Iris pigment epithelial cell (primary cell): ENCODE results near the gene KLF7.

ENCODE experiments used
- DNase-seq: peaks from one replicate; pipeline ENCODE4 v3.0.0-alpha.2; 2011; ENCODE audit warnings: low read depth

Gene KLF7

DNA sequence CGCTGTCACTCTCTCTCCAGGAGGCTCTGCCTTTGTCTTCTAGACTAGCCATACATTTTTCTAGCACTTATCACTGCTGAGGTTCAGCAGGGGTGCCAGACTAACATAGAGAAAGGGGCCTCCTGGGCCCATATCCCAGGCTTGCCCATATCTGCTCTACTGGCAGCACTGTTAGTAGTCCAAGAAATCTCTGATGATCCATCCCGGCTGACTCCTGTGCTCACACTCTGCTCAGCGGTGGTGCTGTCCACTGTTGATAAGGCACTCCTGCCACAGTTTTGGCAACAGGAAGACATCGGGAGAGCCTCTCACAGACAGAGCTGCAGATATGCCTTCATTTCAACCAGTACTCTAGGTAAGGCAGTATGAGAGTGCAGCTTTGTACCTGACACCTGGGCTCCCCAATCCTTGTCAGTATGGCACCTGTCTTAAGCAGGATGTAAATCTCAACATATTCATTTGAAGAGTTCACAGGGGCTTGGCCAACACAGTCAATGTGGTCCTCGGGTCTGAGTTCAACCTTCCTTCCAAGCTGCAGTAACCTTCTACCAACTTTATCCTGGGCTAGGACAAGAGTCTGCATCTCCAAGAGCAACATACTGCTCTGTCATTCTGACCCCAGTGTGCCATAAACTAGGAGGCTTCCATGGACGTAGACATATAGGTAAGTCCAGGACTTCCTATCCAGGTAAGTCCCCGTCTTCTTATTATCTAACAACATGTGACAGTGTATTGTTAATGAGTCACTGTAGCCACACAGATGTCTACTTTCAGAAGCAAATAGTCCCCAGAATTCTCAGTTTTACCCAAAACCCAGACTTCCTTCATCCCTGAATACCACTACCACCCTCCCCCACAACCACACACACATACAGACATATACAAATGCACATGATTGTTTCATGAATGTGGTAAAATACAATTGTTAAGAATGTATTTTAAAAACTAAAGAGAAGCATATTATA is 16.2 kb downstream of the KLF7 start:
- no peak for DNase-seq

DNA sequence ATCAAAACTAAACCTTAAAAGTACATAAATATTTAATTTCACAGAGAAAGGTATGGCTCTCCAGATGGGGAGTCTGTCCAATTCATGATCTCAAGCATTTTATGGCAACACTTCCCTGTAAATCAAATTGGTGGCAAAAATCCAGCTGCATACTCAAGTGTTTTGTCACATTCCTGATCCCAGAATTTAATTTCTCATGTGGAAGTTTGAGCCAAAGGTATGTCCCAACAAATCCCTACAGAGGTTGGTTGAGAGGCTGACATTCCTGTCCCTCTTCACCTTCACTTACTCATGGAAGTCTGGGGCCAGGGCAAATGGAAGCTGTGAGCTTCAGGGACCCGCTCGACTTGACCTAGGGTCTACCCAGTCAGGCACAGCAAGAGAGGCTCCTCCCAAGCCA is 17.7 kb downstream of the KLF7 start:
- DNase-seq = peak; percentile 56

DNA sequence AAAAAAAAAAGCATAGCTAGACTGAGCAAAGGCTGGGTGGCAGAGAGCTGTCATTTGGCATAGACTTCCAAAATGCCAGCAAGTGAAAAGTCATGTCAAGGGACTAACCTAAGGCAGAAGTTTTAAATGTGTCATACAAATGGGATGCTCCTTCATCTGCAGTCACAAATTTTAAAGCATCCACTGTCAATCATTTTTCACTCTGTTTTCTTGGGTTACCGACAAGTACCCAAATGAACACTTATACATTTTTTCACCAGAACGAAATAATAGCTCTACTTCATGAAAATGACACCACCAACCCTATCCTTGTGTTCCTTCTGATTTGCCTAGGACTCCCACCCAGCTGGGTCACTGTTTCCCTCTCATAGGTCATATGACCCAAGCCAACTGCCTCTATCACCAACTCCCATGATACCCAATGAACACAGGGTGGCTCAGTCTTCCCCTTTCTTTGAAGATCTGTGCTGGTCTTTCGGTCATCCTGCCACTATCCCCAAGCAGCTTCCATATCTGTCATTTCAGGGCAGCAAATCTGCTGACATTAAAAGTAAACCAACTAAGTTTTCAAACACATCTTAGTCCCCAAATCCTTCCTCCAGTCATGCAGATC is 21.5 kb downstream of the KLF7 start:
- no peak for DNase-seq

DNA sequence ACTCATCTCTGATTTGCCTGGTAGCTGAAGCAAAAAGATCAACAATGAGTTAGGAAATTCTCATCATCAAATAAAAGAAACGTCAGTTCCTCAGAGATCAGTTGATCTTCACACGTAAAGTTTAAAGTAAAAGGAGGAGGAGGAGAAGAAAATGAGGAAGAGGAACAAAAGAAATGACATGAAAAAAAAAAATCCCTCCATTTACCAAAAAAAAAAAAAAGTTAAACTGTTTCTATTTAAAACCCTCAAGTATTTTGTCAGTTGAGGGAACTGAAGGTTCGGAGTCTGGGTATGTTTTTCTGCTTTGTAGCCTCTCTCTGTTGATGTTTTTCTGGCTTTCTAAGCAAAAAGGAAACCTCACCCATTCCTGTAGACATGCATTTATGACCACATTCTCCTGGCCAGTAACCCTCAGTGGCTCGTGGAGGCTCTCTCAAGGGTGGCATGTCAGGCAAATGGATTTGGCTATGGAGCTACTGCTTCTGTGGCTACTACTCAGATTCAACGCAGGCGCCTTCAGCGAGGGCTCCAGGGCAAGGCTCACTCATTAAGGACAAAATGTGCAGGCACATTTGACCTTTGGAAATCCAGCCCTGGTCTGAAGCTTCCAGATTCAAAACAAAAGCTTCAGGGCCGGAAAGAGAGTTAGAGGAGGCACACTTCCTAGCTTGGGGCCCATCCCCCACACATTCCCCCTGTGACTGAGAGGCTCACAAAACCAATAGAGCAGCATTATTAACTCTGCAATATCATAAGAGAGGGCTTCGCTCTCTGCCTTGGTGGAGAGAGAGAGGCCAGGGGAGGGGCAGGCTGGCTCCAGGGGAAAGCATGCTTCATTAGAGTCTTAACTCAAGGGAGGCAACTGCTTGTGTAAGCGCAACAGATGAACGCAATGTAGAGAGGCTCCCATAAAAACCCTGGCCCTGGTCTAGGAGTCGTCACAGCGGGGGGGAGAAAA is 22.3 kb downstream of the KLF7 start:
- peak; percentile 82 for DNase-seq

DNA sequence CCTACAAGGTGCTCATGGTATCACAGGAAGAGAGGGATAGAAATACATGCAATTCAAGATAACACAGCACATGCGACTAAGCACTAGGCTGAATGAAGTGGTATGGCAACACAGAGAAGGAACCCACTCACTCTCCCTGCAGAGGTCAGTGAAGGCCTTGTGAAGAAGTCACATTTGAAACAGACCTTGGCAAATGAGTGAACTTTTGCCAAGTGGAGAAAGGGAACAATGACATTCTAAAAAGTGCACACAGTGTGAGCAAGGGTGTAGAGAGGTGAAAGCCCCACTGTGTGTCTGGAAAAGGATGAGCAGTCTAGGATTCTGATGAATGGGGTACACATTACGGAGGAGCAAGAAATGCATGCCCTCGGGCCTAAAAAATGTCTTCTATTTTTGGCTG is 23.3 kb downstream of the KLF7 start:
- no peak for DNase-seq

DNA sequence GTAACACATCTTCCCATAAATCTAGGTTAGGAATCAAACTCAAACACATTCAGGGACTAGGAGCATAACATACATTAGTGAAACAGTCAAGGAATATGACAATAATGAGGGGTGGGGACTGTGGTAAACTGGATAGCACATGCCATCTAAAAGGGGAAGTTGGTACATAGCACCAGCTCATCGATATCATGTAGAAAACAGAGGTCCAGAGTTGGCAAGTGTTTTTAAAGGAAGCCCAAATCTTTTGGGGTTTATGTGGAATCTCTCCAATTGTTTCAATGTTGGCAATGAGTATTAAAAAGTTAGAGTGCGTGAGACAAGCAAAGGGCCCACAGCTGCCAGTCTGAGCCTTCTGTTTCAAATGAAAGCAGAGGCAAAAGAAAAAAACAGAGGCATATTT is 24.4 kb downstream of the KLF7 start:
- DNase-seq = no peak

DNA sequence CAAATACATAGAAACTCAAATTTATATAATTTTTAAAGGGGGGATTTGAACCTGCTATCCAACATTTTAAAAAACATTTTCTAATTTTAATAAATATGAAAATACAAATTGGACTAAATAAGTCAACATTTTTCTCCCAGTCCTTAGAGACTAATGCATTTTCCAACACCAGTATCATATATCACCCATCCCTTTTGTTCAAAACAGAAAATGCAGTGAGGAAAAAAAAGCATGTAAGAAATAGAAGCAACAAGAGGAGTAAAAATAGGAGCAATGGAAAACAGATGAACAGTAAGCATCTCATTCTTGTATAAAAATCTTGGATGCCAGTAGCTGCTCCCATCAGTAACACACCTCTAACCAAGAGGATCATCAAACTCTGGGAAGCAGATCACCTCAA is 25.5 kb downstream of the KLF7 start:
- no peak for DNase-seq

DNA sequence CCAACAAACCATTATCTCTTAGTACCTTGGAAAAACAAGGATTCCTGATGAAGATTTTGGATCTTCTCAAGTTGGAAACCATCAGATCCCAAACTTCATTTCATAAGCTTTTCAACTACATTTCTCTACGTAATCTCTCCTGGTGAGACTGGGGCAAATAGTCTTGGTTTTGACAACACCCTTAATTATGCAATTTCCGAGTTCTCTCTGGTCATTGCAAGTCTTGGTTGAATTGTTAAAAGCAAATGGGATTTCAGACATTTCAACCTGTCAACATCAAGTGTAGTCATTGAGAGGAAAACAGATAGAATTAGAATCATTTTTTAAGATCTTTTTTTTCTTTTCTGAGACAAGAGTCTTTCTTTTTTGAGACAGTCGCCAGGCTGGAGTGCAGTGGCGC is 26.2 kb downstream of the KLF7 start:
- no peak for DNase-seq

DNA sequence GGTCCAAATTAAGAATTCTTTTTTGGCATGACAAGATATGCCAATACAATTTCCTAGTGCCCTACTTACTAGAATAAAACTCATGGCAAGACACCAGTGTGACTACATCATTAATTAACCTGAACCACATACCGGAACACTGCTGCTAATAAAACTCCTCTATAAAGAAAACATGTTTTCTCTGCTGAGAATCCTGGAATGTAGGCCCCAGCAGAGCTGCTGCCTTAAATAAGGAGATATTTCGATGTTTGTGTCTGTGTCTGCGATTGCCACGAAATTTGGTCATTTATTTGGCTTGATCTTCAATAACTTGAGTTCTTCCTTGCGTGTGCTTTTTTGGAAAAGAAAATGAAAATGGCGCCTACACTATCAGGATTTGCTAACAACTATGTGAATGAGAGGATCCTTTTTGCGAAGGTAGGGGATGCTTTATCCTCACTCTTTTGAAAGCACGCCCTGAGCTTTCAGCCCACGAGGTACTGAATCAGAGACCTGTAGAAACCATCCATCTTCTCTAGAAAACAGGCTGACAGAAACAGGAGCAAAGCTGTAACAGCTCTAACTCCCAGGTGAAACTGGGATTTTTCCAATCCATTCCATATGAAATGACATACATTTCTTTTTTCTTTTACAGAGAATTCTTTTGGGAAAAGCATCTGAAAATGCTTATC is 27.0 kb downstream of the KLF7 start:
- no peak for DNase-seq

DNA sequence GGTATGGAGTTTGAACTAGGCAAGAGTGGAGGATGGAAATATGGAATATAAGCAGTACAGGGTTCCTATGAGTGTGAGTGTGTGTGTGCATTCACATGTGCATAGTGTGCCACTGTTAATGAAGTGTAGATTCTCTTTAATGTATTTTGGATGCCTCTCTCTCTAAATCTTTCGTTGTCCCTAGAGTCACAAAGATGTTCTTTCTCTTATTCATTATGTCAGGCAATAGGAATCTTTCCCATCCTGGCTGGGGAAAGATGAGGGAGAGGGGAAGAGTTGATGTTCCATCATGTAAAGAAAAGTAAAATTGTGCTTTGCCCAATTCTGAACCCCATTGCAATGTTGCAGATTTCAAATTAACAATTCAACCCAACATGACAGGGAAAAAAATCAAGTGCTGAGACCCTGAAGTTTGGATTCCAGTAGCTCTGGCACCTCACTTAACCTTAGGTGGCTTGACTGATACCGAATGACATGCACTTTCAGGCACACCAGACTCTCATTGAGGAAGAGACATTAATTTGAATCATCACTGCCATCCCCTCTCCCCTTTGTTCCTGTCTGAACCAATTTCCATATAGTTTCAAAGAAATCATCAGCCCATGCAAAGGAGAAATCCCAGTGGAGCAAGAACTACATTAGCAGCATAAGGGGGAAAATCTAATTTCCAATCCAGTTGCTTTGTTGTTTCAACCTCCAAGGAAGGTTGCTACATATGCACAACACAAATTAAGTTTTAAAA is 28.0 kb downstream of the KLF7 start:
- DNase-seq = no peak

DNA sequence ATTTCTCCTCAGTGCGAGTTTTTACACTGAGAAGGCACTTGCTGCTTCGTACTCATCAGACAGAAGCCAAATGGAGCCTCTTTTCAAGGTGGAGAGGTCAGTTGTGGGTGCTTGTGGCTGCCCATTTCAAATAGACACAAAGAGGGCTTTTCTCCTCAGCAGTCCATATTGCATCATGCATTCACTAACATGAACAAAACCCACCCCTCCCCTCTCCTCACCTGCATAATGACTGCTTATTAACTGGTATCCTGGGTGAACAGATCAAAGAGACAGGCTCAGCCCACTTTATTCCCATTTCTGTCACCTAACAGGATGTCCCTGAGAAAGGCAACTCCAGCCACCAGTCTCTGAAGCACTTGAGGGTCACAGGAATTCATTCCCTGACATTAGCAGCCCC is 28.9 kb downstream of the KLF7 start:
- DNase-seq = no peak

DNA sequence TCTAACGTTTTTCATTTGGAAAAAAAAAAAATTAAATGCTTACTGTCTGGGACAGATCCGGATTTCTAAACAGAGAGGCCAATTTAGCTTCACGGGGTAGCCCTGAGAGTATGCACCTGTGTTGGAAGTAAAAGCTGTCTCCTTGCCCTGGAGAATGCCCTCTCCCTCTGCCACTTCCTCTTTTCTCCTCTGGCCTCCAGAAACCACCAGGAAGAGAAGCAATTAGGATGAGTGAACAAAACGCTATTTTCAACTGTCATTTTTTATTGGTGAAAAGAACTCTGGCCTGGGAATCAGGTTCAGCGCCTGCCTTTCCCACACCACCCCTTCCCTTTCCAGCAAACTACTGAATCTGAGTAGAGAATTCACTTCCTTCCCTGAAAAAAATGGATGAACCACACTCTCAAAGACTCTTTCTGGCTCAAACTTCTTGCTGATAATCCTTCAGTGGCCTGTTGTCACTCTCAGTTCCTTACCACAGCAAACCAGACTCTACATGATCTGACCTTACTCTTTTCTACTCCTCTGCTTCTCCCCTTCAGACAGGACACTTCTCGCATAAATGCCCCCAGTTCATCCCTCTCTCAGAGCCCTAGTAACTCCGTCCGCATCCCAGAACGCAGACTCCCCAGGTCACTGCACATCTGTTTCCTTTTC is 29.8 kb downstream of the KLF7 start:
- DNase-seq = no peak

DNA sequence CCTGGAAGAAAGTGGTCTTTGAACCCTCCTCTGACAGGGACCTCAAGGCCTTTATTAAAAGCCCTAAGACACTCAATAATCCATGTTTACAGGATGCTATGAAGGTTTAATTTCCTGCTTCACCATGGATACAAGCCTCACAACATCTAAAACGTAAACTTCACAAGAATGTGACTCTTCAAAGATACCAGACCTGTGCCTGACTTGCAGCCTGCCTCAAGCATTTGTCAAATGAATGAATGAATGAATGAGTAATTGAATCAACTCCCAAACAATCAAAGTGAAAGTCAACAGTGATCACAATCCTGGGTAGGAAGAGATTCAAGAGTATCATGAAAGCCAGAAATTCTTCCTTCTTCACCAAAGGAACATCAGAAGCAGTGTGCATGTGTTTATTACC is 30.4 kb downstream of the KLF7 start:
- peak; percentile 79 for DNase-seq

DNA sequence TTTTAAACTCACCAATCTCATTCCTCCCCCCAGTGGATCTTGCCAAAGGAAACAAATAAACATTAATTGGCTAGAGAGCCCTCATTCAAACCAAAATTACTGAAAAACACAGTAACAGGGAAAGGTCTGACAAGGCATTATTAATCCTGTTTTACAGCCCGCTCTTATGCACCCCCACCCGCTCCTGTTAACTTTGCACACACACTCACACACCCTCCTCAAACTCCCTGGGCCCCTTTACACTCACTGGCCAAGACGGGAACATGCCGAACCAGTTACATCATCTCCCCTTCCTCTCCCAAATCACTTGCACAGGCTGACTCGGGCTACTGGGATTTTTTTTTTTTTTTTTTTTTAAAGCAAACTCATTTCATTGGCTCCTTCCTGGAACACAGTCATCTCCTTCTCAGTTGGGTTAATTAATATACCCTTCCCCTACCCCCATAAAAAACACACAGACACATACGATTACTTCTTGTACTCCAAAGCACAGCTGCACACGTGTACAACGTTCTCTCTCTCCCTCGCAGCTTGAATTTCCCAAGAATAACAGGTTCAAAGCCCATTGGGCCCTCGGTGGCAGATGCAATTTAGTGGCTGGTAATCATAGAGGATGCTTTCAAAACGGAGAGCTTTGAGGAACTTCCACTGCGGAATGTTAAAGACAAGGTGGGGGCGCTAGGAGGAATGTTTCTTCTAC is 31.8 kb downstream of the KLF7 start:
- peak; percentile 85 for DNase-seq

DNA sequence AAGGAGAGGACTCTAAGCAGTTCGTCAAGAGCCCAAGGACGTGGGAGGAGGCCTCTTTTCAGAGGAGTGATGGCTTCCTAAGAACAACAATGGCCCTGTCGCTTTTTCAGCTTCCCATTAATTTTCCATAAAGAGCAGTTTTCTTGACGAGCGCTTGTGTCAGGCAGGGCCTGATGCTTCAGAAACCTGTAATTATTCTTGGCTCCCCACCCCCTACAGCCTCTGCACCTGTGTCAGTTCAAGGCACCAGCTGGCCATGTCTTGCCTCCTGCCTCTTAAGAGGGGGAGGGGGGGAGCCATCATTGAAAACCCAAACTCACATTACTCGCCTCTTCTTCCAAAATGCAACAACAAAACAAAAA is 32.3 kb downstream of the KLF7 start:
- no peak for DNase-seq

DNA sequence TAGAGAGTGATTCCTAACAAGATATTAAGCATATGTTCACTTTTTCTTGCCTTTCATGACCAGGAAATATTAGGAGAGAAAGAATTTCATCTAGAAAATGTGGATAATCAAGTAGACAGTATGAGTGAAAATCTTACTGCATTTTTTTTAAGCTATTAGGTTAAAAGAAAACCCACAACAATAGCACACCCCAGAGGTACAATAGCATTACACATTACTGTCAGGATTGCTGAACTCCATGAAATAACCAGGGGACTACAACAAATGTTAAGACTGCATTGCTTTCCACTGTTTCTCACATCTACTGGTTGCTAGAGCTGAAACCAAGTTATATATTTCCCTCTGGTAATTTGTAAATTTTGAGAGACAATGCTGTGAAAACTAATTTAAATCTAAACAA is 33.7 kb downstream of the KLF7 start:
- DNase-seq = no peak

DNA sequence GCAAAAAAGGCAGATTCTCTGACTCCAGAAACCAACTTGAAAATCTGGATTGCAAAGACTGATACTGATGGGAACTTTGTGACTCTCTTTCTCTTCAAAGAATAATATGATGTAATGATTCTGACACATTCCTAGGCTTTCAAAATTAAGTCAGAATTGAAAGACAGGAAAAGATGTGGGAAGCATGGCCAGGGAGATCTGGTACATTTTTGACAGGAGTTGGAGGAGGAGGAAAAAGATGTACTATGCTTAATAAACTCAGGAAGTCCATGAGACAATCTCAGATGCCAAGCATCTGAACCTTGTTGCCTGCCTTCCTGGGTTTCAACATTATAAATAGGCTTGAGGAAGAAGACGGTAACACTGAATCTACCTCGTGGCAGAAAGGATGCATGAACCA is 34.2 kb downstream of the KLF7 start:
- DNase-seq = no peak

DNA sequence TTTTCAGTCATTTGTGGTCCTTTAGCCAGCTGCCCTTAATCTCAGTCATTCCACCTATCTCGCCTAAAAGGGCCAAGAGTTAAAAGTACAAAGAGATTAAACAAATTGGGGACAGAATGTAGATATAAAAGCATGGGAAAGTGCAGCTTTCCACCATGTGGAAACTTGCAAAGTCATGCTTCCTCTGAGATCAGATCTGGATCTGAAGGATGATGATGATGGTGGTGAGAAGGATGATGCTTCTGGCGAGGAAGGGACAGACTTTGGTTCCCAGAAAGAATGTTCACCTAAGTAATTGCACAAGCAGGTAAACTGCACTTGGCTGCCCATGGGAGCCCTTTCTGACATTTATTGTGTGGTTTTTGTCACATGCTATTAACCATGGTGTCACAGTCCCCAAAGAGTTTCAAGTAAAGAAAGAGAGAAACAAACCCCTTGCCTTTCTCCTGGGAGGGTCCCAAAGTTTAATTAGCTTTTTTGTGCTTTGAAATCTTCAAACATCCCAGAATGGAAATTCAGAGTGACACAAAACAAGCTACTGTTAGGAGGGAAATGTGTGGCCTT is 34.7 kb downstream of the KLF7 start:
- DNase-seq = no peak

DNA sequence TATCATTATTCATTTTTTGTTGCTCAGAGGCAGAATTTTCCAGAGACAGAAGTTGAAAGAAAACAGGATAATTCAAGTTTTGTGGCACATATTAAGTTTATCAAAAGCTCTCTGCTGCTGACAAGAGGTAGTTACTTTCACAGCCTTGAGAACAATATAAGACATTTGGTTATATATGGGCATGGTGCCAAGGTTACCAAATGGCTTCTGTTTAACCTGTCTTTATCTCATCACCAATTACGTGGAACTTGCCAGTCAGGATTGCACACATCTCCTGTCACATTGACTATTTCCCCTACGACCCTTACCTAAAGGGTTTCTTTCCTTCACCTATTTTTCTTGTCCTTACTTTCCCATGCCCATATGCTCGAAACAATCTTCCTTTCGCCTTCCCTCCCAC is 35.9 kb downstream of the KLF7 start:
- no peak for DNase-seq

DNA sequence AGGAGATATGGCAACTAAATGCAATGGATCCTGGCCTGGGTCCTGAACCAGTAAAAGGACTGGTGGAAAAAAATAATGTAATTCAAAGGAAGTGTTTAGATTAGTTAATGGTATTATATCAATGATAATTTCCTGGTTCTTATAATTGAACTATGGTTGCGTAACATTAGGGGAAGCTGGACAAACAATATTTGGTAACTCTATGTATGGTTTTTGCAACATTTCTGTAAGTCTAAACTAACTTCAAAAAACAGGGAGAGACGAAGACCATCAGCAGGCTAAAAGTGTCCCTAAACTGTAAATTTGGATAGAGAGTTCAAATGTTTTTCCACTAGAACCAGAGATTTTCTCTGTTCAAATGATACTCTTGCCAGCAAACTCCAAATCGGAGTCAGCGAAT is 36.9 kb downstream of the KLF7 start:
- DNase-seq = no peak
